HCT116 (cell line): ENCODE measurements around the gene SLCO4A1.

ENCODE experiments used
- CBX3 ChIP-seq: IDR thresholded peaks from 2 replicates; pipeline ENCODE4 v1.6.1; 2012; ENCODE audit warnings: low read depth
- EZH2 ChIP-seq: fragments of 200-600 bp; sonication (generic); IDR thresholded peaks from 2 replicates; pipeline ENCODE4 v1.6.1; 2017; ENCODE audit warnings: antibody characterized with exemption, mixed run types
- EZH2phosphoT487 ChIP-seq: fragments of 200-600 bp; IDR thresholded peaks from 2 replicates; pipeline ENCODE4 v1.6.1; 2018; ENCODE audit warnings: antibody characterized with exemption, borderline replicate concordance
- JUND ChIP-seq: IDR thresholded peaks from 2 replicates; pipeline ENCODE4 v1.6.1; 2012
- POLR2A ChIP-seq: IDR thresholded peaks from 2 replicates; pipeline ENCODE4 v1.7.0; 2011; ENCODE audit warnings: borderline replicate concordance; ENCODE audit not compliant: insufficient read depth, insufficient read length; ENCODE audit errors: extremely low read depth
- POLR2AphosphoS5 ChIP-seq: IDR thresholded peaks from 2 replicates; pipeline ENCODE4 v1.6.1; 2011; ENCODE audit warnings: mild to moderate bottlenecking, low read depth, low read length, moderate library complexity
- SIN3A ChIP-seq: IDR thresholded peaks from 2 replicates; pipeline ENCODE4 v1.6.1; 2012; ENCODE audit warnings: low read depth
- SP1 ChIP-seq: IDR thresholded peaks from 2 replicates; pipeline ENCODE4 v1.6.1; 2012; ENCODE audit warnings: low read depth
- SRF ChIP-seq: IDR thresholded peaks from 2 replicates; pipeline ENCODE4 v1.6.1; 2012; ENCODE audit warnings: low read depth
- ZNF274 ChIP-seq: fragments of 200-500 bp; sonication (Bioruptor generic); IDR thresholded peaks from 2 replicates; pipeline ENCODE4 v1.6.1; 2014; ENCODE audit warnings: mild to moderate bottlenecking, low read depth, low read length, inconsistent platforms
- TF ChIP-seq, protein P1 (sequence below): IDR thresholded peaks from 2 replicates; pipeline ENCODE4 v1.6.1; 2012
- TF ChIP-seq, protein P2 (sequence below), 3 experiments: fragments of 200-600 bp in 1 of 3; sonication (generic) in 1 of 3; IDR thresholded peaks in 2 of 3; conservative IDR thresholded peaks in 1 of 3; 2 replicates each; pipeline ENCODE4 v1.5.1; 2012 to 2017; ENCODE audit warnings: low read depth in 2 of 3, low read length in 2 of 3, antibody characterized with exemption in 1 of 3, borderline replicate concordance in 1 of 3, control low read depth in 1 of 3, mild to moderate bottlenecking in 1 of 3, mixed read lengths in 1 of 3, mixed run types in 1 of 3, moderate library complexity in 1 of 3; ENCODE audit not compliant: insufficient read depth in 1 of 3
- TF ChIP-seq, protein P3 (sequence below): IDR thresholded peaks from 2 replicates; pipeline ENCODE4 v1.6.1; 2012; ENCODE audit warnings: low read depth
- TF ChIP-seq, protein P4 (sequence below): IDR thresholded peaks from 2 replicates; pipeline ENCODE4 v1.6.1; 2012

DNA sequence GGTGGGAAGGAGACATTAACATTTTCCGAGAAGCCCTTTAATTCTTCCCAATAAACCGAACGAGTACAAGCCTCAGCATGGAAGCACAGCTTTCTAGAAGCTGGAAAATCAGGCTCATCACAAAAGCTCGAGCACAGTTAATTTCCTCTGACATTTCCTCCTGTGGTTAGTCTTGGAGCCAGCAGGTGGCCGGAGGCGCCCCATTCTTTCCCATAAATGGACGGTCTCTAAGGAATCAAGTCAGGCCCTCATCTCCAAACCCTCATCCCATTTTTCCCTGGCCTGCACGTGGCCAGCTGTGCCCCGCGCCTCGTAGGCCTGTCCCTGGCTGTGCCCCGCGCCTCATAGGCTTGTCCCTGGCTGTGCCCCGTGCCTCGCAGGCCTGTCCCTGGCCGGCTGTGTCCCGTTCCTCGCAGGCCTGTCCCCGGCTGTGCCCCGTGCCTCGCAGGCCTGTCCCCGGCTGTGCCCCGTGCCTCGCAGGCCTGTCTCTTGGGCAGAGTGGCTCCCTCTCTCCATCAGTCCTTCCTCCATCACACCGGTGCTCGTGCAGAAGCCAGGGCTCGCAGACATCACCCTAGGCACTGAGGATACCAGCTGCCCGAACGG is 46.7 kb downstream of the SLCO4A1 start:
- TF ChIP-seq JUND (no peak), POLR2A (no peak), ZNF274 (no peak), SIN3A (no peak), POLR2AphosphoS5 (no peak), EZH2phosphoT487 (no peak), SP1 (no peak), EZH2 (no peak), SRF (no peak), CBX3 (no peak)
- TF ChIP-seq, protein P1, sequence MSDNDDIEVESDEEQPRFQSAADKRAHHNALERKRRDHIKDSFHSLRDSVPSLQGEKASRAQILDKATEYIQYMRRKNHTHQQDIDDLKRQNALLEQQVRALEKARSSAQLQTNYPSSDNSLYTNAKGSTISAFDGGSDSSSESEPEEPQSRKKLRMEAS: no peak
- TF ChIP-seq, protein P2, sequence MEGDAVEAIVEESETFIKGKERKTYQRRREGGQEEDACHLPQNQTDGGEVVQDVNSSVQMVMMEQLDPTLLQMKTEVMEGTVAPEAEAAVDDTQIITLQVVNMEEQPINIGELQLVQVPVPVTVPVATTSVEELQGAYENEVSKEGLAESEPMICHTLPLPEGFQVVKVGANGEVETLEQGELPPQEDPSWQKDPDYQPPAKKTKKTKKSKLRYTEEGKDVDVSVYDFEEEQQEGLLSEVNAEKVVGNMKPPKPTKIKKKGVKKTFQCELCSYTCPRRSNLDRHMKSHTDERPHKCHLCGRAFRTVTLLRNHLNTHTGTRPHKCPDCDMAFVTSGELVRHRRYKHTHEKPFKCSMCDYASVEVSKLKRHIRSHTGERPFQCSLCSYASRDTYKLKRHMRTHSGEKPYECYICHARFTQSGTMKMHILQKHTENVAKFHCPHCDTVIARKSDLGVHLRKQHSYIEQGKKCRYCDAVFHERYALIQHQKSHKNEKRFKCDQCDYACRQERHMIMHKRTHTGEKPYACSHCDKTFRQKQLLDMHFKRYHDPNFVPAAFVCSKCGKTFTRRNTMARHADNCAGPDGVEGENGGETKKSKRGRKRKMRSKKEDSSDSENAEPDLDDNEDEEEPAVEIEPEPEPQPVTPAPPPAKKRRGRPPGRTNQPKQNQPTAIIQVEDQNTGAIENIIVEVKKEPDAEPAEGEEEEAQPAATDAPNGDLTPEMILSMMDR (IDR thresholded peaks at IDR 0.05 in 2 of 3, conservative IDR thresholded peaks at IDR 0.05 in 1 of 3; ENCODE audit: borderline replicate concordance in 1 of 3, insufficient read depth in 1 of 3, low read depth in 2 of 3, low read length in 2 of 3): peak in 1 of 3 experiments; percentile 33; a peak in 1 of 6 replicates
- TF ChIP-seq, protein P3, sequence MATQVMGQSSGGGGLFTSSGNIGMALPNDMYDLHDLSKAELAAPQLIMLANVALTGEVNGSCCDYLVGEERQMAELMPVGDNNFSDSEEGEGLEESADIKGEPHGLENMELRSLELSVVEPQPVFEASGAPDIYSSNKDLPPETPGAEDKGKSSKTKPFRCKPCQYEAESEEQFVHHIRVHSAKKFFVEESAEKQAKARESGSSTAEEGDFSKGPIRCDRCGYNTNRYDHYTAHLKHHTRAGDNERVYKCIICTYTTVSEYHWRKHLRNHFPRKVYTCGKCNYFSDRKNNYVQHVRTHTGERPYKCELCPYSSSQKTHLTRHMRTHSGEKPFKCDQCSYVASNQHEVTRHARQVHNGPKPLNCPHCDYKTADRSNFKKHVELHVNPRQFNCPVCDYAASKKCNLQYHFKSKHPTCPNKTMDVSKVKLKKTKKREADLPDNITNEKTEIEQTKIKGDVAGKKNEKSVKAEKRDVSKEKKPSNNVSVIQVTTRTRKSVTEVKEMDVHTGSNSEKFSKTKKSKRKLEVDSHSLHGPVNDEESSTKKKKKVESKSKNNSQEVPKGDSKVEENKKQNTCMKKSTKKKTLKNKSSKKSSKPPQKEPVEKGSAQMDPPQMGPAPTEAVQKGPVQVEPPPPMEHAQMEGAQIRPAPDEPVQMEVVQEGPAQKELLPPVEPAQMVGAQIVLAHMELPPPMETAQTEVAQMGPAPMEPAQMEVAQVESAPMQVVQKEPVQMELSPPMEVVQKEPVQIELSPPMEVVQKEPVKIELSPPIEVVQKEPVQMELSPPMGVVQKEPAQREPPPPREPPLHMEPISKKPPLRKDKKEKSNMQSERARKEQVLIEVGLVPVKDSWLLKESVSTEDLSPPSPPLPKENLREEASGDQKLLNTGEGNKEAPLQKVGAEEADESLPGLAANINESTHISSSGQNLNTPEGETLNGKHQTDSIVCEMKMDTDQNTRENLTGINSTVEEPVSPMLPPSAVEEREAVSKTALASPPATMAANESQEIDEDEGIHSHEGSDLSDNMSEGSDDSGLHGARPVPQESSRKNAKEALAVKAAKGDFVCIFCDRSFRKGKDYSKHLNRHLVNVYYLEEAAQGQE: no peak
- TF ChIP-seq, protein P4, sequence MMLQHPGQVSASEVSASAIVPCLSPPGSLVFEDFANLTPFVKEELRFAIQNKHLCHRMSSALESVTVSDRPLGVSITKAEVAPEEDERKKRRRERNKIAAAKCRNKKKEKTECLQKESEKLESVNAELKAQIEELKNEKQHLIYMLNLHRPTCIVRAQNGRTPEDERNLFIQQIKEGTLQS: no peak
